OCI-LY7 (cell line): ENCODE data around the gene CAT.

Experiments used
- EZH2phosphoT487 ChIP-seq: fragments of 200-600 bp; sonication (generic); IDR thresholded peaks from 2 replicates; pipeline ENCODE4 v1.6.1; 2018; ENCODE audit warnings: low read depth, borderline replicate concordance, mild to moderate bottlenecking, mixed run types, antibody characterized with exemption, low read length, moderate library complexity, mixed read lengths
- TF ChIP-seq, protein P1 (sequence below): fragments of 200-600 bp; sonication (generic); conservative IDR thresholded peaks from 2 replicates; pipeline ENCODE4 v1.5.1; 2014; ENCODE audit warnings: mild to moderate bottlenecking, antibody characterized with exemption, low read length, moderate library complexity, mixed read lengths

DNA sequence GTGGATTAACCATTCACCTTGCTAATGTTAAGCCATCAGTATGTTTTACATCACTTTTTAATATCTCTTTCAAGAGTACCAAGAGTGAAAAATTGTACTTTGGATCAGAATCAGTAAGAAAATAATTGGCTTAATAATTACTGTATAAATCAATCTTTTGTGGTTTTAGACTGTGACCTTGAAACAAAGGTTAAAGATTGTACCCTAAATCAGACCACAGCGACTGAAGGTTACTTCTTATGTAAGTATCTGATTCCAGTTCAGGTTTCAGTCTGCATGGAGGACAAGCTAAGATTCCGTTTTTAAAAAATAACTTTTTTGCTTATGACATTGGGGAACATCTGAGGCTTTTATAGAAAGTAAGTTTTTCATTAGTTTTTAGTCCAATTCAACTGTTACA, 18.9 kb downstream of the CAT start:
- TF ChIP-seq, protein P1, sequence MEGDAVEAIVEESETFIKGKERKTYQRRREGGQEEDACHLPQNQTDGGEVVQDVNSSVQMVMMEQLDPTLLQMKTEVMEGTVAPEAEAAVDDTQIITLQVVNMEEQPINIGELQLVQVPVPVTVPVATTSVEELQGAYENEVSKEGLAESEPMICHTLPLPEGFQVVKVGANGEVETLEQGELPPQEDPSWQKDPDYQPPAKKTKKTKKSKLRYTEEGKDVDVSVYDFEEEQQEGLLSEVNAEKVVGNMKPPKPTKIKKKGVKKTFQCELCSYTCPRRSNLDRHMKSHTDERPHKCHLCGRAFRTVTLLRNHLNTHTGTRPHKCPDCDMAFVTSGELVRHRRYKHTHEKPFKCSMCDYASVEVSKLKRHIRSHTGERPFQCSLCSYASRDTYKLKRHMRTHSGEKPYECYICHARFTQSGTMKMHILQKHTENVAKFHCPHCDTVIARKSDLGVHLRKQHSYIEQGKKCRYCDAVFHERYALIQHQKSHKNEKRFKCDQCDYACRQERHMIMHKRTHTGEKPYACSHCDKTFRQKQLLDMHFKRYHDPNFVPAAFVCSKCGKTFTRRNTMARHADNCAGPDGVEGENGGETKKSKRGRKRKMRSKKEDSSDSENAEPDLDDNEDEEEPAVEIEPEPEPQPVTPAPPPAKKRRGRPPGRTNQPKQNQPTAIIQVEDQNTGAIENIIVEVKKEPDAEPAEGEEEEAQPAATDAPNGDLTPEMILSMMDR: no peak
- no peak for TF ChIP-seq EZH2phosphoT487
